ENCODE measurements around the gene KCNIP4. TPM values are rescaled to one million over a fixed set of nuclear protein-coding genes. Genes with fewer than 3 reads are reported as not detected.

Gene KCNIP4
- total RNA-seq, 4 donors from 2014 or later = not detected

DNA sequence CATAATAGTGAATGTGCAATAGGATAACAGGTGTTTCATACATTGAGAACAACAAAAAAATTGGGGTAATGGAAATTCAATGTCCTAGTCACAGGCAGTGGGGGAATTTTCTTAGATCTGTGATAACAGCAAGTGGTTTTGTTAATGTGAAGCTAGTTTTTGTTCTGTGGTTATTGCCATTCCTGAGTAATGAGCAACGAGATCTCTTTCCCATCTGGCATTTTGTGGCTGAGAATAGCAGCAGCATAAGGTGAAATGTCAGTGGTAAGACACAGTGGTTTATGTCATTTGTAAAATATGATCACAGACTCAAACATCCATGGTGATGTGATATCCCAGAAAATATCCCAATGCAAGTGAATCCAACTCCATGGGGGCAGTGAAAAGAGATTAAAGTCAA lies 497.5 kb downstream of the KCNIP4 start:
- Histone ChIP-seq H3K27ac (no peak overlapping the region), H3K4me3 (no peak overlapping the region), H3K9me3 (no peaks in the 10 kb centered on the region), H3K4me1 (no peaks in the 10 kb centered on the region), H3K27me3 (no peaks in the 10 kb centered on the region), H3K36me3 (no peaks in the 10 kb centered on the region)
- TF ChIP-seq EP300 (IDR thresholded peaks at IDR 0.05) = no peak
- TF ChIP-seq CTCF (IDR thresholded peaks at IDR 0.05) = no peak
- TF ChIP-seq POLR2A (IDR thresholded peaks at IDR 0.05) = no peak
- no peak for DNase-seq (ENCODE audit: low spot score in 2 of 2)
- WGBS, 2 donors = 13 to 17% methylated on average over 1 of the region's 1 CpG

DNA sequence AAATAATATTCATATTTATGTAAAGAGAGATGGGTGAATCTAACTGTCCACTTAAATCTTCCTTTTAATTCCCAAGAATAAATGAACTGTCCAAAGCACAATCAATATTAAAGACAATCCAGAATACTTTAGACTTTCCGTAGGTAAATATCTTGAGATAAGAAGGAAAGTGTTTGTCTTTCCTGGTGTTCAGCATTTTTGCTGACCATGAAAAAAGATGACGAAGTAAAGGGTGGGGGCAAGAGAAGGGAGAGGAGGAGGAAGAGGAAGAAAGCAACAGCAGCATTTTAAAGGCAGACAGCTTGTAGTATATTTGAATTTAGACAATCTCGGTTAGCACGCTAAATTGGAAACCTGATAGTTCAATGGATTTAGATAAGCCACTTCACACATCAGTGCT lies 498.2 kb downstream of the KCNIP4 start:
- no peak overlapping the region for H3K4me3 ChIP-seq
- TF ChIP-seq CTCF (IDR thresholded peaks at IDR 0.05) = no peak
- TF ChIP-seq EP300 (IDR thresholded peaks at IDR 0.05) = no peak
- TF ChIP-seq POLR2A (IDR thresholded peaks at IDR 0.05) = no peak
- no peaks in the 10 kb centered on the region for H3K27me3 ChIP-seq
- no peak for DNase-seq (ENCODE audit: low spot score in 2 of 2)
- H3K9me3 ChIP-seq = no peaks in the 10 kb centered on the region
- no peaks in the 10 kb centered on the region for H3K4me1 ChIP-seq
- H3K36me3 ChIP-seq = no peaks in the 10 kb centered on the region
- H3K27ac ChIP-seq = no peak overlapping the region
- WGBS, 2 donors = 78 to 81% methylated on average over 4 of the region's 4 CpGs

DNA sequence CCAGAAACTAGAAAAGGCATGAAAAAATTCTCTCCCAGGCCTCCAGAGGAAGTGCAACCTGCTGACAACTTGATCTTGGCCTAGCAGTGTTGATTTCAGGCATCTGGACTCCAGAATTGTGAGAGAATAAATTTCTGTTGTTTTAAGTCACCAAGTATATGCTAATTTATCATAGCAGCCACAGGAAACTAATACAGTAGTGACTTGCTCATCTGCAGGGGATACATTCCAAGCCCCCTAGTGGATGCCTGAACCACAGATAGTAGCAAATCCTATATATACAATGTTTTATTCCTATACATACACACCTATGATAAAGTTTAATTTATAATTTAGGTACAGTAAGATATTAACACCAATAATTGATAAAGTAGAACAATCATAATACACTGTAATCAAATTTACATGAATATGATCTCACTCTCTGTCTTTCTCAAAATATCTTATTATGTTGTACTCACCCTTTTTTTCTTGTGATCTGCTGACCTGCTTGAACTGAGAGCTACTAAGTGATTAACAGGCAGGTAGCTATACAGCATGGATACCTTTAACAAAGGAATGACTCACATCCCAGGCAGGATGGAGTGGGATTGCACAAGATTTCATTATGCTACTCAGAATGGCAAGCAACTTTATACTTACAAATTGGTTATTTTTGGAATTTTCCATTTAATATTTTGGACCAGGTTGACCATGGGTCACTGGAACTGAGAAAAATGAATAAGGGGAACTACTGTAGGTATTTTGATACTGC lies 501.1 kb downstream of the KCNIP4 start:
- Histone ChIP-seq H3K27ac (no peak overlapping the region), H3K4me3 (no peak overlapping the region), H3K4me1 (no peaks in the 10 kb centered on the region), H3K9me3 (no peaks in the 10 kb centered on the region), H3K27me3 (no peaks in the 10 kb centered on the region), H3K36me3 (no peaks in the 10 kb centered on the region)
- no peak for DNase-seq (ENCODE audit: low spot score in 2 of 2)
- no peak for TF ChIP-seq EP300 (IDR thresholded peaks at IDR 0.05)
- TF ChIP-seq POLR2A (IDR thresholded peaks at IDR 0.05) = no peak
- TF ChIP-seq CTCF (IDR thresholded peaks at IDR 0.05) = no peak

- no peaks in the 10 kb centered on the region for H3K4me1 ChIP-seq
- WGBS, 2 donors = 77 to 86% methylated on average over 2 of the region's 2 CpGs
- TF ChIP-seq EP300 (IDR thresholded peaks at IDR 0.05) (no peak), POLR2A (IDR thresholded peaks at IDR 0.05) (no peak), CTCF (IDR thresholded peaks at IDR 0.05) (no peak)
- no peaks in the 10 kb centered on the region for H3K27me3 ChIP-seq
- no peak for DNase-seq (ENCODE audit: low spot score in 2 of 2)
- H3K4me3 ChIP-seq = no peak overlapping the region
- no peaks in the 10 kb centered on the region for H3K9me3 ChIP-seq
- H3K27ac ChIP-seq = no peak overlapping the region
- H3K36me3 ChIP-seq = no peaks in the 10 kb centered on the region
These were observed 528.4 kb downstream of the KCNIP4 start for GRCh38 chr4:21420166-21420565.

DNA sequence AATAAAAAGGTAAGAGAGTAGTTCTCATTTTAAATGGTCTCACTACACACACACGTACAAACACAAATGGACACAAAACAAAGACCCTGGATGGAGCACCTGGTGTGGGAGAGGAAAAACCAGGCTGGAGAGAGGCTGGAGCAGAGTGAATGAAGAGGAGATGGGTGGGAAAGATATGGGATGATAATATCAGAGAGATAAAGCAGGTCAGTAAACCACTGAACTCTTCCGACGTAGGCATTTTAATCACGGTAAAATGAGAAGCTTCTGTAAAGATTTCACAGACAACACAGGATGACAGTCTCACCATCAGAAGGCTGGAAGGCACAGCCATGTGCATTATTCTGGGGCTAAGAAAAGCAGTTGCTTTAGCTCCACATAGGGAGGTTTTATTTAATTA lies 532.8 kb downstream of the KCNIP4 start:
- Histone ChIP-seq H3K4me3 (no peak overlapping the region), H3K36me3 (no peaks in the 10 kb centered on the region), H3K27ac (no peak overlapping the region), H3K9me3 (no peaks in the 10 kb centered on the region), H3K27me3 (no peaks in the 10 kb centered on the region), H3K4me1 (no peaks in the 10 kb centered on the region)
- DNase-seq (ENCODE audit: low spot score in 2 of 2) = no peak
- WGBS, 2 donors = 77 to 85% methylated on average over 4 of the region's 4 CpGs
- no peak for TF ChIP-seq POLR2A (IDR thresholded peaks at IDR 0.05)
- TF ChIP-seq EP300 (IDR thresholded peaks at IDR 0.05) = no peak
- TF ChIP-seq CTCF (IDR thresholded peaks at IDR 0.05) = no peak

Measured in tibial nerve (tissue), 4 donors.